GM19438 (cell line): ENCODE measurements around the gene TSR2.

Experiments
- ATAC-seq: cut with Tn5 transposase; IDR thresholded peaks from one replicate; pipeline ENCODE4 v1.9.1; 2021; ENCODE audit warnings: low read depth; ENCODE audit not compliant: unreplicated experiment

TSR2 gene, protein sequence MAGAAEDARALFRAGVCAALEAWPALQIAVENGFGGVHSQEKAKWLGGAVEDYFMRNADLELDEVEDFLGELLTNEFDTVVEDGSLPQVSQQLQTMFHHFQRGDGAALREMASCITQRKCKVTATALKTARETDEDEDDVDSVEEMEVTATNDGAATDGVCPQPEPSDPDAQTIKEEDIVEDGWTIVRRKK

GRCh38 chrX:54439960-54440871, at the start of gene TSR2:
TSR2 (plus strand) TSS chrX:54440404; CDS start chrX:54440422, 18 bp downstream.
- ATAC-seq = peak; percentile 92

- ATAC-seq = no peak
Measured at GRCh38 chrX:54397113-54397512, 43.1 kb upstream of the TSR2 start.

GRCh38 chrX:54407266-54407665, 32.9 kb upstream of the TSR2 start:
- no peak for ATAC-seq

- no peak for ATAC-seq
Measured at GRCh38 chrX:54411732-54412131, 28.5 kb upstream of the TSR2 start.

GRCh38 chrX:54413753-54414152, 26.5 kb upstream of the TSR2 start:
- ATAC-seq = no peak

- no peak for ATAC-seq
Measured at GRCh38 chrX:54415534-54416350, 24.5 kb upstream of the TSR2 start.

GRCh38 chrX:54416965-54417364, 23.2 kb upstream of the TSR2 start:
- no peak for ATAC-seq

- no peak for ATAC-seq
Measured at GRCh38 chrX:54419559-54420302, 20.5 kb upstream of the TSR2 start.

GRCh38 chrX:54422168-54422567, 18.0 kb upstream of the TSR2 start:
- no peak for ATAC-seq

- no peak for ATAC-seq
Measured at GRCh38 chrX:54423161-54423888, 16.9 kb upstream of the TSR2 start.

DNA sequence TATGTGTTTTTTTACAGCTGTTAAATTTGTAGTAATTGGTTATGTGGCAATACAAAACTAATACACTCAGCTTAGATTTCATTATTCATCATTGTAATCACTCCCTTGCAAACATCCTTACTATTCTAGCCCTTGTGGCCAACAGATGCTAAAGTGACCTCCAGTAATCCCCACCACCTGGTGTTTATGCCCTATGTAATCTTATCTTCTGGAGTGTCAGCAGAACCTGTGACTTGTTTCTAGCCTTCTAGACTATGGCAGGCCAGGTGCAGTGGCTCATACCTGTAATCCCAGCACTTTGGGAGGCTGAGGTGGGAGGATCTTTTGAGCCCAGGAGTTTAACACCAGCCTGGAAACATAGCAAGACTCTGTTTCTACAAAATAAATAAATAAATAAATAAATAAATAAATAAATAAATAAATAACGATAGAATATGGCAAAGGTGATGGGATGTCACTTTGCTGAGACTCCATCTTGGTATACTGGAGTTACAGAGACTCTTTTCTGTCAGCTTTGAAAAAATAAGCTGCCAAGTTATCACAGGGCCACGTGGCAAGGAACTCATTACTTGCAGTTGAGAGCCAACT, 12.3 kb upstream of the TSR2 start:
- no peak for ATAC-seq

GRCh38 chrX:54430519-54430918, 9.7 kb upstream of the TSR2 start:
- no peak for ATAC-seq

- ATAC-seq = no peak
Measured at GRCh38 chrX:54435121-54435520, 5.1 kb upstream of the TSR2 start.

DNA sequence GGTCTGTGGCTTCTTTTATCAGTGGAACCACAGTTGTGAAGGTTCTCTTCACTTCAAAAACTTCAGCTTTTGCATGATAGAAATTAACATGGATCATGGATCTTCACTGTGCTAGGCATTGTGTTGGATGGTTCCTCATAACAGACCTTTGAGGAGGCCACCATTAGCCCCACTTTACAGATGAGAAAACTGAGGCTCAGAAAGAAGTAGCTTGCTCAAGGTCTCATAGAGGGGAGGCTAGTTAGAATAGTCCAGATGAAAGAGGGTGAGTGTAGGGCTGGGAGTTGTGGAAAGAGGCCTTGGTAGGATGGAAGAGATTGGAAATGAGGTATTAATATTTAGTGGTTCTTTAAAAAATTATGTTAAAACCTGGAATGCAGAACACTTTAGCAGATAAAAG, 2.6 kb downstream of the TSR2 start:
- no peak for ATAC-seq

DNA sequence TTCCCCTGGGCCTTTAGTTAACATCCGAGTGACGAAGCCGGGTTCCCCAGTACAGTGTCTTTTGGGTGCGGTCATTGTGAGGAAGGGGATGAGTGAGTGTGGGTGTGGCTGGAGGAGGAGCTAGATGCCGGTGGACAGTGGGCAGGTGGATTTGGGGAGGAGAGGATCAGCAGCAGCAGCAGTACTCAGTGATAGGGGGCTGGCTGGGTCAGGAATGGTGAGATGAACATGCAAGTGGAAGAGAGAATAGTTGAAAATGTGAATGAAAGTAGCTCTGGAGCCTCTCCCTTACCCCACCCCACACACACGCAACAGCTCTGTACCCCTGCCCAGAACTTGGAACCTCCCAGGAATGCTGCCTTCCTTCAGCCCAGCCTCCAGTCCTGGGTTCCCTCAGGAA, 4.5 kb downstream of the TSR2 start:
- ATAC-seq = no peak

- no peak for ATAC-seq
Measured at GRCh38 chrX:54446084-54446483, 5.9 kb downstream of the TSR2 start.

GRCh38 chrX:54447461-54447860, 7.3 kb downstream of the TSR2 start:
- ATAC-seq = no peak

DNA sequence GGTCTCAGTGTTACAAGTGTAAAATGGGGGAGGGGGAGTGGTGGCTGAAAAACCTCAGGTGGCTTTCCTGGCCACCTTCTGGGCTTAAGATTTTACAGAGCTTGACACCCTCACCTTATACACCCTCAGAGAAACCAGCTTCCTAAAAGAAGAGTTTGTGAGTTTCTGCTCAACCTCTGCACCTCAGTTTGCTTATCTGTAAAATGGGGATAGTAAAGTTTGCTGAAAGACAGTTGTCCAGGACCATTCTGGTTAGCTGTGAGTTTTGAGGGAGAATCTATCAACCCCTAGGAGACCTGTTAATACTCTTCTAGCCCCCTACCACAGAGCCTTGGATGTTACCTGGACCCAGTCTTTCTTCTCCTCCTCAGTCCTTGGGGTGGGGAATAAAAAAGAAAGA, 9.7 kb downstream of the TSR2 start:
- ATAC-seq = no peak

GRCh38 chrX:54452920-54453319, 12.7 kb downstream of the TSR2 start:
- no peak for ATAC-seq
